Liver (tissue), 3 donors: ENCODE measurements around the gene XDH.

Experiments used
- EGR1 ChIP-seq, 2 donors: IDR thresholded peaks; 2 replicates each; pipeline ENCODE4 v1.6.1; 2016 to 2018; ENCODE audit warnings: antibody characterized with exemption in 2 of 2, low read depth in 2 of 2
- FOXA1 ChIP-seq: IDR thresholded peaks from 2 replicates; pipeline ENCODE4 v1.6.1; 2016; ENCODE audit warnings: antibody characterized with exemption
- JUND ChIP-seq, 2 donors: IDR thresholded peaks; 2 replicates each; pipeline ENCODE4 v1.6.1; 2016; ENCODE audit warnings: antibody characterized with exemption in 2 of 2
- NR2F2 ChIP-seq: IDR thresholded peaks from 2 replicates; pipeline ENCODE4 v1.6.1; 2016; ENCODE audit warnings: antibody characterized with exemption
- RAD21 ChIP-seq, 2 donors: IDR thresholded peaks; 2 replicates each; pipeline ENCODE4 v1.6.1; 2016; ENCODE audit warnings: antibody characterized with exemption in 2 of 2, mild to moderate bottlenecking in 2 of 2
- TAF1 ChIP-seq: conservative IDR thresholded peaks from 2 replicates; pipeline ENCODE4 v1.6.1; 2016; ENCODE audit warnings: antibody characterized with exemption, mild to moderate bottlenecking
- YY1 ChIP-seq: IDR thresholded peaks from 2 replicates; pipeline ENCODE4 v1.6.1; 2016; ENCODE audit warnings: antibody characterized with exemption, mild to moderate bottlenecking
- TF ChIP-seq, protein P1 (sequence below): fragments of 150-350 bp; IDR thresholded peaks from 2 replicates; pipeline ENCODE4 v1.5.1; 2017; ENCODE audit warnings: improper control_type of control experiment, low read depth, low read length; ENCODE audit not compliant: missing input control
- TF ChIP-seq, protein P2 (sequence below): IDR thresholded peaks from 2 replicates; pipeline ENCODE4 v1.6.1; 2016; ENCODE audit warnings: antibody characterized with exemption
- TF ChIP-seq, protein P3 (sequence below): IDR thresholded peaks from 2 replicates; pipeline ENCODE4 v1.6.1; 2016; ENCODE audit warnings: antibody characterized with exemption, mild to moderate bottlenecking
- donor health status: healthy.
- donor health status: healthy.

- TF ChIP-seq YY1 = no peak
- TF ChIP-seq, protein P1, sequence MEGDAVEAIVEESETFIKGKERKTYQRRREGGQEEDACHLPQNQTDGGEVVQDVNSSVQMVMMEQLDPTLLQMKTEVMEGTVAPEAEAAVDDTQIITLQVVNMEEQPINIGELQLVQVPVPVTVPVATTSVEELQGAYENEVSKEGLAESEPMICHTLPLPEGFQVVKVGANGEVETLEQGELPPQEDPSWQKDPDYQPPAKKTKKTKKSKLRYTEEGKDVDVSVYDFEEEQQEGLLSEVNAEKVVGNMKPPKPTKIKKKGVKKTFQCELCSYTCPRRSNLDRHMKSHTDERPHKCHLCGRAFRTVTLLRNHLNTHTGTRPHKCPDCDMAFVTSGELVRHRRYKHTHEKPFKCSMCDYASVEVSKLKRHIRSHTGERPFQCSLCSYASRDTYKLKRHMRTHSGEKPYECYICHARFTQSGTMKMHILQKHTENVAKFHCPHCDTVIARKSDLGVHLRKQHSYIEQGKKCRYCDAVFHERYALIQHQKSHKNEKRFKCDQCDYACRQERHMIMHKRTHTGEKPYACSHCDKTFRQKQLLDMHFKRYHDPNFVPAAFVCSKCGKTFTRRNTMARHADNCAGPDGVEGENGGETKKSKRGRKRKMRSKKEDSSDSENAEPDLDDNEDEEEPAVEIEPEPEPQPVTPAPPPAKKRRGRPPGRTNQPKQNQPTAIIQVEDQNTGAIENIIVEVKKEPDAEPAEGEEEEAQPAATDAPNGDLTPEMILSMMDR = no peak
- TF ChIP-seq TAF1 = no peak
- TF ChIP-seq FOXA1 = no peak
- no peak for TF ChIP-seq JUND (IDR thresholded peaks at IDR 0.05)
- no peak for TF ChIP-seq RAD21 (IDR thresholded peaks at IDR 0.05)
- TF ChIP-seq, protein P2, sequence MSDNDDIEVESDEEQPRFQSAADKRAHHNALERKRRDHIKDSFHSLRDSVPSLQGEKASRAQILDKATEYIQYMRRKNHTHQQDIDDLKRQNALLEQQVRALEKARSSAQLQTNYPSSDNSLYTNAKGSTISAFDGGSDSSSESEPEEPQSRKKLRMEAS = no peak
- TF ChIP-seq, protein P3, sequence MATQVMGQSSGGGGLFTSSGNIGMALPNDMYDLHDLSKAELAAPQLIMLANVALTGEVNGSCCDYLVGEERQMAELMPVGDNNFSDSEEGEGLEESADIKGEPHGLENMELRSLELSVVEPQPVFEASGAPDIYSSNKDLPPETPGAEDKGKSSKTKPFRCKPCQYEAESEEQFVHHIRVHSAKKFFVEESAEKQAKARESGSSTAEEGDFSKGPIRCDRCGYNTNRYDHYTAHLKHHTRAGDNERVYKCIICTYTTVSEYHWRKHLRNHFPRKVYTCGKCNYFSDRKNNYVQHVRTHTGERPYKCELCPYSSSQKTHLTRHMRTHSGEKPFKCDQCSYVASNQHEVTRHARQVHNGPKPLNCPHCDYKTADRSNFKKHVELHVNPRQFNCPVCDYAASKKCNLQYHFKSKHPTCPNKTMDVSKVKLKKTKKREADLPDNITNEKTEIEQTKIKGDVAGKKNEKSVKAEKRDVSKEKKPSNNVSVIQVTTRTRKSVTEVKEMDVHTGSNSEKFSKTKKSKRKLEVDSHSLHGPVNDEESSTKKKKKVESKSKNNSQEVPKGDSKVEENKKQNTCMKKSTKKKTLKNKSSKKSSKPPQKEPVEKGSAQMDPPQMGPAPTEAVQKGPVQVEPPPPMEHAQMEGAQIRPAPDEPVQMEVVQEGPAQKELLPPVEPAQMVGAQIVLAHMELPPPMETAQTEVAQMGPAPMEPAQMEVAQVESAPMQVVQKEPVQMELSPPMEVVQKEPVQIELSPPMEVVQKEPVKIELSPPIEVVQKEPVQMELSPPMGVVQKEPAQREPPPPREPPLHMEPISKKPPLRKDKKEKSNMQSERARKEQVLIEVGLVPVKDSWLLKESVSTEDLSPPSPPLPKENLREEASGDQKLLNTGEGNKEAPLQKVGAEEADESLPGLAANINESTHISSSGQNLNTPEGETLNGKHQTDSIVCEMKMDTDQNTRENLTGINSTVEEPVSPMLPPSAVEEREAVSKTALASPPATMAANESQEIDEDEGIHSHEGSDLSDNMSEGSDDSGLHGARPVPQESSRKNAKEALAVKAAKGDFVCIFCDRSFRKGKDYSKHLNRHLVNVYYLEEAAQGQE = no peak
- no peak for TF ChIP-seq NR2F2
- TF ChIP-seq EGR1 (IDR thresholded peaks at IDR 0.05; ENCODE audit: low read depth in 2 of 2) = no peak
Measured at GRCh38 chr2:31382452-31383120, 32.0 kb downstream of the XDH start.
